Measurements from ENCODE around the gene KCNAB2. TPM values are rescaled to one million over a fixed set of nuclear protein-coding genes. Genes with fewer than 3 reads are reported as not detected.

KCNAB2 gene
- total RNA-seq, 2 donors from 2014 or later = 9.3 to 14.3 TPM

- no peaks in the 10 kb centered on the region for H3K4me1 ChIP-seq
- no peaks in the 10 kb centered on the region for H3K36me3 ChIP-seq
- H3K27me3 ChIP-seq = no peaks in the 10 kb centered on the region
- no peak overlapping the region for H3K4me3 ChIP-seq
- H3K9me3 ChIP-seq = no peaks in the 10 kb centered on the region
- TF ChIP-seq CTCF (IDR thresholded peaks at IDR 0.05) = no peak
- H3K27ac ChIP-seq = no peak overlapping the region
- no peak for DNase-seq (ENCODE audit: low spot score)
Observed at GRCh38 chr1:6094801-6095505, 49.3 kb downstream of the KCNAB2 start.

- H3K27me3 ChIP-seq = no peaks in the 10 kb centered on the region
- DNase-seq (ENCODE audit: low spot score) = no peak
- no peaks in the 10 kb centered on the region for H3K36me3 ChIP-seq
- TF ChIP-seq CTCF (IDR thresholded peaks at IDR 0.05) = no peak
- H3K27ac ChIP-seq = no peak overlapping the region
- no peaks in the 10 kb centered on the region for H3K4me1 ChIP-seq
- H3K4me3 ChIP-seq = no peak overlapping the region
- no peaks in the 10 kb centered on the region for H3K9me3 ChIP-seq
Observed at GRCh38 chr1:6095511-6096242, 50.0 kb downstream of the KCNAB2 start.

GRCh38 chr1:6096243-6097116, 50.8 kb downstream of the KCNAB2 start:
- TF ChIP-seq CTCF (IDR thresholded peaks at IDR 0.05) = no peak
- no peaks in the 10 kb centered on the region for H3K9me3 ChIP-seq
- no peaks in the 10 kb centered on the region for H3K36me3 ChIP-seq
- no peak overlapping the region for H3K4me3 ChIP-seq
- H3K27ac ChIP-seq = no peak overlapping the region
- no peaks in the 10 kb centered on the region for H3K27me3 ChIP-seq
- no peaks in the 10 kb centered on the region for H3K4me1 ChIP-seq
- no peak for DNase-seq (ENCODE audit: low spot score)

- no peak overlapping the region for H3K4me3 ChIP-seq
- no peak overlapping the region for H3K27ac ChIP-seq
- no peaks in the 10 kb centered on the region for H3K27me3 ChIP-seq
- DNase-seq (ENCODE audit: low spot score) = no peak
- H3K36me3 ChIP-seq = no peaks in the 10 kb centered on the region
- H3K9me3 ChIP-seq = no peaks in the 10 kb centered on the region
- no peak for TF ChIP-seq CTCF (IDR thresholded peaks at IDR 0.05)
- no peaks in the 10 kb centered on the region for H3K4me1 ChIP-seq
Observed at GRCh38 chr1:6097117-6097595, 51.5 kb downstream of the KCNAB2 start.

- Histone ChIP-seq H3K27me3 (no peaks in the 10 kb centered on the region), H3K4me1 (no peaks in the 10 kb centered on the region), H3K27ac (no peak overlapping the region), H3K36me3 (no peaks in the 10 kb centered on the region), H3K9me3 (no peaks in the 10 kb centered on the region), H3K4me3 (no peak overlapping the region)
- no peak for TF ChIP-seq CTCF (IDR thresholded peaks at IDR 0.05)
- no peak for DNase-seq (ENCODE audit: low spot score)
Observed at GRCh38 chr1:6097824-6098223, 52.1 kb downstream of the KCNAB2 start.
